Fibroblast of pulmonary artery (primary cell): ENCODE results near the gene TIMM22.

Source experiments
- DNase-seq: peaks from one replicate; pipeline ENCODE4 v3.0.0-alpha.2; 2010; ENCODE audit warnings: low read depth
- H3K4me3 ChIP-seq: replicated peaks from 2 replicates; pipeline ENCODE4 v1.5.1; 2011; ENCODE audit warnings: low read depth, mild to moderate bottlenecking, control low read depth, low read length, moderate library complexity
- CTCF ChIP-seq: IDR thresholded peaks from 2 replicates; pipeline ENCODE4 v1.5.1; 2011; ENCODE audit warnings: mild to moderate bottlenecking, control low read depth, low read length, inconsistent platforms; ENCODE audit errors: missing control alignments

The TIMM22 gene

GRCh38 chr17:1011760-1012735 lies 15.1 kb downstream of the TIMM22 start:
- TF ChIP-seq CTCF: no peak

GRCh38 chr17:1012823-1013728 lies 16.1 kb downstream of the TIMM22 start:
- TF ChIP-seq CTCF: no peak
- no peak for DNase-seq
- H3K4me3 ChIP-seq: no peak overlapping the region

More at GRCh38 chr17:1011760-1012735, 15.1 kb downstream of the TIMM22 start:
- no peak for DNase-seq
- H3K4me3 ChIP-seq: no peak overlapping the region

- DNase-seq: no peak
- no peak for TF ChIP-seq CTCF
- H3K4me3 ChIP-seq: no peak overlapping the region
Measured at GRCh38 chr17:1013729-1014090, 16.8 kb downstream of the TIMM22 start.

- DNase-seq: no peak
- TF ChIP-seq CTCF: no peak
- H3K4me3 ChIP-seq: no peak overlapping the region
Measured at GRCh38 chr17:1018547-1018946, 21.6 kb downstream of the TIMM22 start.

- DNase-seq: no peak
- no peak for TF ChIP-seq CTCF
- H3K4me3 ChIP-seq: no peak overlapping the region
Measured at GRCh38 chr17:1019451-1019850, 22.5 kb downstream of the TIMM22 start.

- TF ChIP-seq CTCF: no peak
- no peak for DNase-seq
- H3K4me3 ChIP-seq: no peak overlapping the region
Measured at GRCh38 chr17:1021147-1021546, 24.2 kb downstream of the TIMM22 start.
